ENCODE data around the gene SLC17A4. TPM values are rescaled to one million over a fixed set of nuclear protein-coding genes. Genes with fewer than 3 reads are reported as not detected.

SLC17A4 gene
- total and polyA plus RNA-seq, 2 of the 13 experiments (the other 11 are each of a cell fraction or from before 2014, with no cell fraction given), result 0.07 TPM; not detected in 1

GRCh38 chr6:25748601-25749517 lies 5.7 kb upstream of the SLC17A4 start (continued):
- TF ChIP-seq MLX (CRISPR knock-in tag; IDR thresholded peaks at IDR 0.05), result peak; percentile 93
- peak; percentile 29; the same call in 1 of the 2 replicates for TF ChIP-seq SPEN (CRISPR knock-in tag; IDR thresholded peaks at IDR 0.05; ENCODE audit: low read depth)
- peak; percentile 8; the same call in 1 of the 2 replicates for TF ChIP-seq POLR2AphosphoS5 (IDR thresholded peaks at IDR 0.05; ENCODE audit: low read depth, low read length)
- TF ChIP-seq ZNF574 (CRISPR knock-in tag; IDR thresholded peaks at IDR 0.05), result peak; percentile 36; the same call in 1 of the 2 replicates
- 0 out of 2 replicates have a peak, but pooled peaks have one; percentile 40 for TF ChIP-seq TRIM24 (CRISPR knock-in tag; IDR thresholded peaks at IDR 0.05)
- peak; percentile 37; the same call in 1 of the 2 replicates for TF ChIP-seq MEIS2 (CRISPR knock-in tag; IDR thresholded peaks at IDR 0.05)
- TF ChIP-seq ZKSCAN8 (CRISPR knock-in tag; IDR thresholded peaks at IDR 0.05; ENCODE audit: borderline replicate concordance), result 0 out of 2 replicates have a peak, but pooled peaks have one; percentile 35
- peak; percentile 41; the same call in 1 of the 2 replicates for TF ChIP-seq ZGPAT (CRISPR knock-in tag; IDR thresholded peaks at IDR 0.05)
- TF ChIP-seq REPIN1 (CRISPR knock-in tag; IDR thresholded peaks at IDR 0.05; ENCODE audit: borderline replicate concordance, low read depth), result 0 out of 2 replicates have a peak, but pooled peaks have one; percentile 15
- 0 out of 2 replicates have a peak, but pooled peaks have one; percentile 43 for TF ChIP-seq ZNF670 (CRISPR knock-in tag; IDR thresholded peaks at IDR 0.05; ENCODE audit: borderline replicate concordance)
- peak; percentile 54; the same call in 1 of the 2 replicates for TF ChIP-seq ZNF280D (CRISPR knock-in tag; IDR thresholded peaks at IDR 0.05)
- peak; percentile 53; the same call in 1 of the 2 replicates for TF ChIP-seq ZNF609 (CRISPR knock-in tag; IDR thresholded peaks at IDR 0.05; ENCODE audit: borderline replicate concordance)
- peak; percentile 94 for TF ChIP-seq ZKSCAN5 (CRISPR knock-in tag; IDR thresholded peaks at IDR 0.05)

Data from HepG2 (cell line).